Lower leg skin (tissue), 3 donors: ENCODE data around the gene VPS51.

Source experiments
- CTCF ChIP-seq, 3 donors: fragments of 450-650 bp; IDR thresholded peaks; one replicate each; pipeline ENCODE4 v1.5.1; 2016; ENCODE audit warnings: antibody characterized with exemption in 3 of 3, mild to moderate bottlenecking in 3 of 3, moderate library complexity in 2 of 3
- POLR2A ChIP-seq, 2 donors: fragments of 450-650 bp; IDR thresholded peaks; one replicate each; pipeline ENCODE4 v1.6.1; 2016 to 2017; ENCODE audit warnings: antibody characterized with exemption in 2 of 2, mild to moderate bottlenecking in 1 of 2, moderate library complexity in 1 of 2

- no peak for TF ChIP-seq POLR2A (IDR thresholded peaks at IDR 0.05)
- TF ChIP-seq CTCF (IDR thresholded peaks at IDR 0.05), result no peak
These were observed 46.0 kb downstream of the VPS51 start for GRCh38 chr11:65141896-65142494.
